HepG2 (cell line): Measurements from ENCODE around the gene SLC25A23. TPM values are rescaled to one million over a fixed set of nuclear protein-coding genes. Genes with fewer than 3 reads are reported as not detected.

Source experiments
- MBNL3 ChIP-seq: fragments of 250-450 bp; sonication (Bioruptor Pico); conservative IDR thresholded peaks from 2 replicates; pipeline ENCODE4 v1.8.0; 2022; ENCODE audit warnings: mild to moderate bottlenecking, inconsistent platforms
- SMYD3 ChIP-seq: sonication (generic); formaldehyde crosslinking; IDR thresholded peaks from 2 replicates; pipeline ENCODE4 v1.8.1; 2023; ENCODE audit warnings: mild to moderate bottlenecking, missing genetic modification reagents
- ZNF747 ChIP-seq: sonication (generic); formaldehyde crosslinking; IDR thresholded peaks from 2 replicates; pipeline ENCODE4 v1.8.1; 2023; ENCODE audit warnings: missing genetic modification reagents, mild to moderate bottlenecking, borderline replicate concordance
- polyA plus RNA-seq, 8 experiments: library from polyadenylated mRNA; depleted of rRNA in 3 of 8; stranded (reverse) in 7 of 8; unstranded in 1 of 8; fragments of >200 nt; fragmentation: Illumina TruSeq in 4 of 8; extraction: Trizol in 4 of 8; gene quantifications; 2 replicates each; pipeline versions ENCODE4 v1.2.1 to v1.2.3, GENCODE V29; 2011 to 2016; ENCODE audit warnings: low read depth in 4 of 8, missing spikeins in 1 of 8, mixed read lengths in 1 of 8; ENCODE audit not compliant: insufficient read depth in 1 of 8
- total RNA-seq, 5 experiments: library from RNA; depleted of rRNA; stranded (reverse); fragments of >200 nt; fragmentation: Illumina TruSeq; extraction: Trizol; gene quantifications; 2 replicates each; pipeline ENCODE4 v1.2.3, GENCODE V29; 2016; ENCODE audit warnings: low read depth in 1 of 5
- TF ChIP-seq, protein P1 (sequence below): sonication (generic); formaldehyde crosslinking; IDR thresholded peaks from one replicate; pipeline ENCODE4 v1.5.1; 2020; ENCODE audit warnings: mild to moderate bottlenecking, missing genetic modification reagents; ENCODE audit errors: not compliant biosample characterization
- TF ChIP-seq, protein P2 (sequence below): IDR thresholded peaks from 2 replicates; pipeline ENCODE4 v1.6.1; 2016; ENCODE audit warnings: mild to moderate bottlenecking
- TF ChIP-seq, protein P3 (sequence below): IDR thresholded peaks from 2 replicates; pipeline ENCODE4 v1.6.1; 2016; ENCODE audit warnings: missing biosample characterization, missing genetic modification reagents, low read depth
- TF ChIP-seq, protein P4 (sequence below): sonication (generic); formaldehyde crosslinking; IDR thresholded peaks from 2 replicates; pipeline ENCODE4 v1.4.0; 2020; ENCODE audit warnings: missing genetic modification reagents, borderline replicate concordance
- TF ChIP-seq, protein P5 (sequence below), 2 experiments: sonication (generic) in 1 of 2; formaldehyde crosslinking in 1 of 2; IDR thresholded peaks; 2 replicates each; pipeline versions ENCODE4 v1.4.0 to v1.6.1; 2018 to 2020; ENCODE audit warnings: missing genetic modification reagents in 2 of 2, borderline replicate concordance in 1 of 2, low read depth in 1 of 2, mild to moderate bottlenecking in 1 of 2, missing biosample characterization in 1 of 2

Gene SLC25A23
- total and polyA plus RNA-seq, 2 of the 13 experiments (the other 11 are each of a cell fraction or from before 2014, with no cell fraction given), result 12.4 to 15.2 TPM

DNA sequence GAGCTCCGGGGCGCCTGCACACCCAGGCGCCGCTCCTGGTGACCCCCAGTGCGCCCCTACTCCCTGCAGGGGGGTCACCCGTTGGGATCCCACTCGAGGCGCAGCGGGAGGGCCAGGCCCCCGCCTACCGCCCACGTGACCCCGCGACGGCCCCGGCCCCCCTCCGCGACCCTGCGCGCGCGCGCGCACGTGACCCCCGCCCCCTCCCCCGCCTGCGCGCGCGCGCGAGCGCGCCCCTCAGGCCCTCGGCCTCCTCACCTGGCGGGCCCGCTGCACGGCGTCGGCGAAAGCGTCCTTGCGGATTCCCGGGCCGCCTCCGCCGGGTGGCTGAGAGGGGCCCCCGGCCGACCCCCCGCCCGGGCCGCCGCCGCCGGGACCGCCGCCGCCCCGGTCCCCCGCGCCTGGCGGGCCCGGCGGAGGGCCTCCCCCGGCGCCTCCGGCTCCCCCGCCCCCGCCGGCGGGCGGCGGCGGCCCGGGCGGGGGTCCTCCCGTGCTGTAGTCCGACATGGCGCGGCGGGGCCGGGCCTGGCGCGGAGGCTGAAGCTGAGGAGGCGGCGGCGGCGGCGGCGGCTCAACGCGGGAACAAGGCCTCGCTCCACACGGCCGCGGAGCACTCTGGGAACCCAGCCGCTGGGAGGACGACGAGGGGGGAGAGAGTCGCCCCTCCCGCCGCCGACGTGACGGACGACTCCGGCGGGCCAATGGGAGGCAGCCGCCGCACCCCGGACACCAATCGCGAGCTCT is 35.2 kb downstream of the SLC25A23 start, which contains the start of gene KHSRP (continued):
- TF ChIP-seq, protein P1, sequence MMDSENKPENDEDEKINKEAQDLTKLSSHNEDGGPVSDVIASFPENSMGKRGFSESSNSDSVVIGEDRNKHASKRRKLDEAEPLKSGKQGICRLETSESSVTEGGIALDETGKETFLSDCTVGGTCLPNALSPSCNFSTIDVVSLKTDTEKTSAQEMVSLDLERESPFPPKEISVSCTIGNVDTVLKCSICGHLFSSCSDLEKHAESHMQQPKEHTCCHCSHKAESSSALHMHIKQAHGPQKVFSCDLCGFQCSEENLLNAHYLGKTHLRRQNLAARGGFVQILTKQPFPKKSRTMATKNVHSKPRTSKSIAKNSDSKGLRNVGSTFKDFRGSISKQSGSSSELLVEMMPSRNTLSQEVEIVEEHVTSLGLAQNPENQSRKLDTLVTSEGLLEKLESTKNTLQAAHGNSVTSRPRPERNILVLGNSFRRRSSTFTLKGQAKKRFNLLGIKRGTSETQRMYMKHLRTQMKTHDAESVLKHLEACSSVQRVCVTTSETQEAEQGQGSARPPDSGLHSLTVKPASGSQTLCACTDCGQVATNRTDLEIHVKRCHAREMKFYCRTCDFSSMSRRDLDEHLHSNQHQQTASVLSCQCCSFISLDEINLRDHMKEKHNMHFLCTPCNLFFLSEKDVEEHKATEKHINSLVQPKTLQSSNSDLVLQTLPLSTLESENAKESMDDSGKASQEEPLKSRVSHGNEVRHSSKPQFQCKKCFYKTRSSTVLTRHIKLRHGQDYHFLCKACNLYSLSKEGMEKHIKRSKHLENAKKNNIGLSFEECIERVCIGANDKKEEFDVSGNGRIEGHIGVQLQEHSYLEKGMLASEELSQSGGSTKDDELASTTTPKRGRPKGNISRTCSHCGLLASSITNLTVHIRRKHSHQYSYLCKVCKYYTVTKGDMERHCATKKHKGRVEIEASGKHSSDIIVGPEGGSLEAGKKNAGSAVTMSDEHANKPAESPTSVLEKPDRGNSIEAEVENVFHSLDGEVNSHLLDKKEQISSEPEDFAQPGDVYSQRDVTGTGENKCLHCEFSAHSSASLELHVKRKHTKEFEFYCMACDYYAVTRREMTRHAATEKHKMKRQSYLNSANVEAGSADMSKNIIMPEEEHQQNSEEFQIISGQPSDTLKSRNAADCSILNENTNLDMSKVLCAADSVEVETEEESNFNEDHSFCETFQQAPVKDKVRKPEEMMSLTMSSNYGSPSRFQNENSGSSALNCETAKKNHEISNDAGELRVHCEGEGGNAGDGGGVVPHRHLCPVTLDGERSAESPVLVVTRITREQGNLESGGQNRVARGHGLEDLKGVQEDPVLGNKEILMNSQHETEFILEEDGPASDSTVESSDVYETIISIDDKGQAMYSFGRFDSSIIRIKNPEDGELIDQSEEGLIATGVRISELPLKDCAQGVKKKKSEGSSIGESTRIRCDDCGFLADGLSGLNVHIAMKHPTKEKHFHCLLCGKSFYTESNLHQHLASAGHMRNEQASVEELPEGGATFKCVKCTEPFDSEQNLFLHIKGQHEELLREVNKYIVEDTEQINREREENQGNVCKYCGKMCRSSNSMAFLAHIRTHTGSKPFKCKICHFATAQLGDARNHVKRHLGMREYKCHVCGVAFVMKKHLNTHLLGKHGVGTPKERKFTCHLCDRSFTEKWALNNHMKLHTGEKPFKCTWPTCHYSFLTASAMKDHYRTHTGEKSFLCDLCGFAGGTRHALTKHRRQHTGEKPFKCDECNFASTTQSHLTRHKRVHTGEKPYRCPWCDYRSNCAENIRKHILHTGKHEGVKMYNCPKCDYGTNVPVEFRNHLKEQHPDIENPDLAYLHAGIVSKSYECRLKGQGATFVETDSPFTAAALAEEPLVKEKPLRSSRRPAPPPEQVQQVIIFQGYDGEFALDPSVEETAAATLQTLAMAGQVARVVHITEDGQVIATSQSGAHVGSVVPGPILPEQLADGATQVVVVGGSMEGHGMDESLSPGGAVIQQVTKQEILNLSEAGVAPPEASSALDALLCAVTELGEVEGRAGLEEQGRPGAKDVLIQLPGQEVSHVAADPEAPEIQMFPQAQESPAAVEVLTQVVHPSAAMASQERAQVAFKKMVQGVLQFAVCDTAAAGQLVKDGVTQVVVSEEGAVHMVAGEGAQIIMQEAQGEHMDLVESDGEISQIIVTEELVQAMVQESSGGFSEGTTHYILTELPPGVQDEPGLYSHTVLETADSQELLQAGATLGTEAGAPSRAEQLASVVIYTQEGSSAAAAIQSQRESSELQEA (CRISPR knock-in tag), result no peak
- no peak for TF ChIP-seq MBNL3 (CRISPR knock-in tag)
- TF ChIP-seq, protein P2, sequence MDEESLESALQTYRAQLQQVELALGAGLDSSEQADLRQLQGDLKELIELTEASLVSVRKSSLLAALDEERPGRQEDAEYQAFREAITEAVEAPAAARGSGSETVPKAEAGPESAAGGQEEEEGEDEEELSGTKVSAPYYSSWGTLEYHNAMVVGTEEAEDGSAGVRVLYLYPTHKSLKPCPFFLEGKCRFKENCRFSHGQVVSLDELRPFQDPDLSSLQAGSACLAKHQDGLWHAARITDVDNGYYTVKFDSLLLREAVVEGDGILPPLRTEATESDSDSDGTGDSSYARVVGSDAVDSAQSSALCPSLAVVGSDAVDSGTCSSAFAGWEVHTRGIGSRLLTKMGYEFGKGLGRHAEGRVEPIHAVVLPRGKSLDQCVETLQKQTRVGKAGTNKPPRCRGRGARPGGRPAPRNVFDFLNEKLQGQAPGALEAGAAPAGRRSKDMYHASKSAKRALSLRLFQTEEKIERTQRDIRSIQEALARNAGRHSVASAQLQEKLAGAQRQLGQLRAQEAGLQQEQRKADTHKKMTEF (CRISPR knock-in tag), result no peak
- TF ChIP-seq, protein P3, sequence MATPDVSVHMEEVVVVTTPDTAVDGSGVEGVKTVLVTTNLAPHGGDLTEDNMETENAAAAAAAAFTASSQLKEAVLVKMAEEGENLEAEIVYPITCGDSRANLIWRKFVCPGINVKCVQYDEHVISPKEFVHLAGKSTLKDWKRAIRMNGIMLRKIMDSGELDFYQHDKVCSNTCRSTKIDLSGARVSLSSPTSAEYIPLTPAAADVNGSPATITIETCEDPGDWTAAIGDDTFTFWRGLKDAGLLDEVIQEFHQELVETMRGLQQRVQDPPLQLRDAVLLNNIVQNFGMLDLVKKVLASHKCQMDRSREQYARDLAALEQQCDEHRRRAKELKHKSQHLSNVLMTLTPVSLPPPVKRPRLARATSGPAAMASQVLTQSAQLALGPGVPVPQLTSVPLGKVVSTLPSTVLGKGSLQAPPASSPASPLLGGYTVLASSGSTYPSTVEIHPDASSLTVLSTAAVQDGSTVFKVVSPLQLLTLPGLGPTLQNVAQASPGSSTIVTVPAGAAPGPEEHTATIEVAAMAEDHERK (CRISPR knock-in tag), result no peak
- TF ChIP-seq, protein P4, sequence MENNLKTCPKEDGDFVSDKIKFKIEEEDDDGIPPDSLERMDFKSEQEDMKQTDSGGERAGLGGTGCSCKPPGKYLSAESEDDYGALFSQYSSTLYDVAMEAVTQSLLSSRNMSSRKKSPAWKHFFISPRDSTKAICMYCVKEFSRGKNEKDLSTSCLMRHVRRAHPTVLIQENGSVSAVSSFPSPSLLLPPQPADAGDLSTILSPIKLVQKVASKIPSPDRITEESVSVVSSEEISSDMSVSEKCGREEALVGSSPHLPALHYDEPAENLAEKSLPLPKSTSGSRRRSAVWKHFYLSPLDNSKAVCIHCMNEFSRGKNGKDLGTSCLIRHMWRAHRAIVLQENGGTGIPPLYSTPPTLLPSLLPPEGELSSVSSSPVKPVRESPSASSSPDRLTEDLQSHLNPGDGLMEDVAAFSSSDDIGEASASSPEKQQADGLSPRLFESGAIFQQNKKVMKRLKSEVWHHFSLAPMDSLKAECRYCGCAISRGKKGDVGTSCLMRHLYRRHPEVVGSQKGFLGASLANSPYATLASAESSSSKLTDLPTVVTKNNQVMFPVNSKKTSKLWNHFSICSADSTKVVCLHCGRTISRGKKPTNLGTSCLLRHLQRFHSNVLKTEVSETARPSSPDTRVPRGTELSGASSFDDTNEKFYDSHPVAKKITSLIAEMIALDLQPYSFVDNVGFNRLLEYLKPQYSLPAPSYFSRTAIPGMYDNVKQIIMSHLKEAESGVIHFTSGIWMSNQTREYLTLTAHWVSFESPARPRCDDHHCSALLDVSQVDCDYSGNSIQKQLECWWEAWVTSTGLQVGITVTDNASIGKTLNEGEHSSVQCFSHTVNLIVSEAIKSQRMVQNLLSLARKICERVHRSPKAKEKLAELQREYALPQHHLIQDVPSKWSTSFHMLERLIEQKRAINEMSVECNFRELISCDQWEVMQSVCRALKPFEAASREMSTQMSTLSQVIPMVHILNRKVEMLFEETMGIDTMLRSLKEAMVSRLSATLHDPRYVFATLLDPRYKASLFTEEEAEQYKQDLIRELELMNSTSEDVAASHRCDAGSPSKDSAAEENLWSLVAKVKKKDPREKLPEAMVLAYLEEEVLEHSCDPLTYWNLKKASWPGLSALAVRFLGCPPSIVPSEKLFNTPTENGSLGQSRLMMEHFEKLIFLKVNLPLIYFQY (CRISPR knock-in tag), result no peak
- TF ChIP-seq, protein P5, sequence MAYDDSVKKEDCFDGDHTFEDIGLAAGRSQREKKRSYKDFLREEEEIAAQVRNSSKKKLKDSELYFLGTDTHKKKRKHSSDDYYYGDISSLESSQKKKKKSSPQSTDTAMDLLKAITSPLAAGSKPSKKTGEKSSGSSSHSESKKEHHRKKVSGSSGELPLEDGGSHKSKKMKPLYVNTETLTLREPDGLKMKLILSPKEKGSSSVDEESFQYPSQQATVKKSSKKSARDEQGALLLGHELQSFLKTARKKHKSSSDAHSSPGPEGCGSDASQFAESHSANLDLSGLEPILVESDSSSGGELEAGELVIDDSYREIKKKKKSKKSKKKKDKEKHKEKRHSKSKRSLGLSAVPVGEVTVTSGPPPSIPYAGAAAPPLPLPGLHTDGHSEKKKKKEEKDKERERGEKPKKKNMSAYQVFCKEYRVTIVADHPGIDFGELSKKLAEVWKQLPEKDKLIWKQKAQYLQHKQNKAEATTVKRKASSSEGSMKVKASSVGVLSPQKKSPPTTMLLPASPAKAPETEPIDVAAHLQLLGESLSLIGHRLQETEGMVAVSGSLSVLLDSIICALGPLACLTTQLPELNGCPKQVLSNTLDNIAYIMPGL (CRISPR knock-in tag; IDR thresholded peaks at IDR 0.05; ENCODE audit: borderline replicate concordance in 1 of 2, low read depth in 1 of 2), result no peak; a peak in 2 of 4 replicates
- TF ChIP-seq ZNF747, result no peak
- TF ChIP-seq SMYD3 (CRISPR knock-in tag), result no peak
